ENCODE results near the gene HCRTR1. TPM values are rescaled to one million over a fixed set of nuclear protein-coding genes. Genes with fewer than 3 reads are reported as not detected.
"Not testable (repeated sequence)": the region's sequence is repeated elsewhere in the genome, so short reads cannot be mapped to it uniquely, and the experiment has no call there.

Gene HCRTR1
- total and polyA plus RNA-seq, 2 donors (not counting 1 experiment from before 2014, with no cell fraction given), result 0.22 TPM; not detected in 1

GRCh38 chr1:31586376-31587327 is 30.8 kb upstream of the HCRTR1 start:
- intact Hi-C loops (cut with micrococcal nuclease), result no loop called here
- Histone ChIP-seq H3K4me1 (ENCODE audit: control insufficient read depth in 2 of 2, insufficient read depth in 2 of 2, low read length in 2 of 2) (peaks cover 0 to 4% of the 10 kb centered on the region in 2 donors), H3K79me2 (ENCODE audit: control insufficient read depth, insufficient read depth, low read length) (no peaks in the 10 kb centered on the region), H3K27me3 (replicated peaks in 1 of 4; ENCODE audit: control extremely low read depth in 1 of 4, control insufficient read depth in 3 of 4, insufficient read depth in 4 of 4, low read length in 3 of 4) (peaks cover 0 to 19% (median 1%) of the 10 kb centered on the region in 4 experiments), H2AFZ (ENCODE audit: insufficient read depth, low read depth, low read length, poor library complexity, severe bottlenecking) (peak overlapping the region; percentile 16), H3K4me3 (ENCODE audit: control extremely low read depth in 1 of 5, extremely low read depth in 1 of 5, insufficient read depth in 1 of 5, low read depth in 2 of 5, low read length in 4 of 5) (no peak overlapping the region), H3K4me2 (replicated peaks; ENCODE audit: low read depth, low read length, poor library complexity, severe bottlenecking) (peak overlapping the region; percentile 8), H3K9me3 (ENCODE audit: control extremely low read depth in 1 of 3, control insufficient read depth in 2 of 3, insufficient read depth in 1 of 3, low read length in 2 of 3) (no peaks in the 10 kb centered on the region), H3K36me3 (replicated peaks in 1 of 2; ENCODE audit: control extremely low read depth in 1 of 2, control insufficient read depth in 1 of 2, extremely low read depth in 1 of 2, insufficient read depth in 2 of 2, low read length in 1 of 2) (no peaks in the 10 kb centered on the region), H3K27ac (ENCODE audit: low read length in 2 of 2) (no peak overlapping the region), H3K9ac (ENCODE audit: low read length) (no peak overlapping the region), H4K20me1 (ENCODE audit: control insufficient read depth, insufficient read depth, low read length, poor library complexity, severe bottlenecking) (no peaks in the 10 kb centered on the region)
- DNase-seq (no peak), ATAC-seq (ENCODE audit: low read depth) (no peak)
- ChIA-PET CTCF (interaction anchor here (0.6 kb wide), 1 partner anchor 819 kb away, joined by 4 read pairs; no protein-coding TSS in a partner anchor), POLR2A (no interaction called here)
- peaks cover 28% of the 10 kb centered on the region for H3K27me3 Mint-ChIP-seq
- H3K9me3 Mint-ChIP-seq (ENCODE audit: insufficient read depth), result no peaks in the 10 kb centered on the region
- peaks cover 11% of the 10 kb centered on the region for H3K4me1 Mint-ChIP-seq
- H3K27ac Mint-ChIP-seq, result no peak overlapping the region
- TF ChIP-seq EZH2 (IDR thresholded peaks at IDR 0.05; ENCODE audit: borderline replicate concordance, insufficient read depth, low read depth, low read length, poor library complexity, severe bottlenecking) (no peak), CTCF (IDR thresholded peaks at IDR 0.05) (no peak)
- 58% methylated on average over 40 of the region's 47 CpGs for WGBS (ENCODE audit: insufficient coverage)
- no peak overlapping the region for H3K4me3 Mint-ChIP-seq

GRCh38 chr1:31587328-31587699 is 30.2 kb upstream of the HCRTR1 start:
- H3K4me3 ChIP-seq (ENCODE audit: control extremely low read depth in 1 of 5, extremely low read depth in 1 of 5, insufficient read depth in 1 of 5, low read depth in 2 of 5, low read length in 4 of 5); H3K4me2 ChIP-seq (replicated peaks; ENCODE audit: low read depth, low read length, poor library complexity, severe bottlenecking); H3K9ac ChIP-seq (ENCODE audit: low read length); intact Hi-C loops (cut with micrococcal nuclease); H3K36me3 ChIP-seq (replicated peaks in 1 of 2; ENCODE audit: control extremely low read depth in 1 of 2, control insufficient read depth in 1 of 2, extremely low read depth in 1 of 2, insufficient read depth in 2 of 2, low read length in 1 of 2); ATAC-seq (ENCODE audit: low read depth); H3K9me3 Mint-ChIP-seq (ENCODE audit: insufficient read depth); DNase-seq; H3K27ac Mint-ChIP-seq; H2AFZ ChIP-seq (ENCODE audit: insufficient read depth, low read depth, low read length, poor library complexity, severe bottlenecking); H4K20me1 ChIP-seq (ENCODE audit: control insufficient read depth, insufficient read depth, low read length, poor library complexity, severe bottlenecking); H3K9me3 ChIP-seq (ENCODE audit: control extremely low read depth in 1 of 3, control insufficient read depth in 2 of 3, insufficient read depth in 1 of 3, low read length in 2 of 3); H3K4me3 Mint-ChIP-seq; H3K79me2 ChIP-seq (ENCODE audit: control insufficient read depth, insufficient read depth, low read length); H3K27ac ChIP-seq (ENCODE audit: low read length in 2 of 2); H3K4me1 ChIP-seq (ENCODE audit: control insufficient read depth in 2 of 2, insufficient read depth in 2 of 2, low read length in 2 of 2); POLR2A ChIA-PET: not testable (repeated sequence)
- no CpG with 5 or more reads among the region's 5 CpGs for WGBS (ENCODE audit: insufficient coverage)
- H3K27me3 Mint-ChIP-seq, result peaks cover 35% of the 10 kb centered on the region
- CTCF ChIA-PET, result interaction anchor here (0.6 to 1.2 kb wide), 6 partner anchors 10 to 818 kb away, joined by 3 to 5 read pairs (median 3); no protein-coding TSS in a partner anchor
- peaks cover 11% of the 10 kb centered on the region for H3K4me1 Mint-ChIP-seq
- H3K27me3 ChIP-seq (replicated peaks in 1 of 4; ENCODE audit: control extremely low read depth in 1 of 4, control insufficient read depth in 3 of 4, insufficient read depth in 4 of 4, low read length in 3 of 4), result peaks cover 0 to 23% (median 1%) of the 10 kb centered on the region in 4 experiments

All from B cell (primary cell).